H9 (cell line): Measurements from ENCODE around the gene TRIO. TPM values are rescaled to one million over a fixed set of nuclear protein-coding genes. Genes with fewer than 3 reads are reported as not detected.
A peak's percentile ranks its signal among the peaks of the same experiment; 100 is the strongest.

ENCODE experiments used
- DNase-seq: peaks from one replicate; pipeline ENCODE4 v3.0.0-alpha.2; 2017
- H2AFZ ChIP-seq: one replicate; pipeline ENCODE4 v1.6.1; 2013; ENCODE audit warnings: mild to moderate bottlenecking, low read length, control low read depth, moderate library complexity
- H2AK5ac ChIP-seq: 2 replicates; pipeline ENCODE4 v1.6.1; 2013; ENCODE audit warnings: low read length, control low read depth, mixed read lengths; ENCODE audit not compliant: insufficient read length
- H2BK120ac ChIP-seq: one replicate; pipeline ENCODE4 v1.6.1; 2013; ENCODE audit warnings: low read depth, mild to moderate bottlenecking, low read length, control low read depth, inconsistent platforms; ENCODE audit not compliant: poor library complexity, severe bottlenecking
- H2BK12ac ChIP-seq: 2 replicates; pipeline ENCODE4 v1.6.1; 2013; ENCODE audit warnings: low read length, control low read depth, mixed read lengths, low read depth; ENCODE audit not compliant: insufficient read length
- H2BK15ac ChIP-seq: 2 replicates; pipeline ENCODE4 v1.6.1; 2013; ENCODE audit warnings: low read depth, low read length, control low read depth
- H2BK20ac ChIP-seq: one replicate; pipeline ENCODE4 v1.6.1; 2013; ENCODE audit warnings: low read depth, mild to moderate bottlenecking, low read length, control low read depth, inconsistent platforms; ENCODE audit not compliant: poor library complexity, severe bottlenecking
- H2BK5ac ChIP-seq: 2 replicates; pipeline ENCODE4 v1.6.1; 2013; ENCODE audit warnings: low read length, control low read depth, mixed read lengths; ENCODE audit not compliant: insufficient read length
- H3K14ac ChIP-seq: 2 replicates; pipeline ENCODE4 v1.6.1; 2013; ENCODE audit warnings: low read length, control low read depth; ENCODE audit not compliant: insufficient read depth
- H3K18ac ChIP-seq: 2 replicates; pipeline ENCODE4 v1.6.1; 2013; ENCODE audit warnings: low read depth, mild to moderate bottlenecking, mixed read lengths, low read length, control low read depth; ENCODE audit not compliant: insufficient read length
- H3K23ac ChIP-seq: 2 replicates; pipeline ENCODE4 v1.6.1; 2013; ENCODE audit warnings: low read length, control low read depth, mixed read lengths, low read depth; ENCODE audit not compliant: insufficient read length
- H3K23me2 ChIP-seq: 2 replicates; pipeline ENCODE4 v1.6.1; 2013; ENCODE audit warnings: low read depth, mild to moderate bottlenecking, mixed read lengths, low read length, control low read depth; ENCODE audit not compliant: insufficient read length, poor library complexity, severe bottlenecking
- H3K27ac ChIP-seq: 2 replicates; pipeline ENCODE4 v1.5.1; 2013; ENCODE audit warnings: low read length, control low read depth, mixed read lengths, low read depth; ENCODE audit not compliant: insufficient read length
- H3K27me3 ChIP-seq: 2 replicates; pipeline ENCODE4 v1.6.1; 2013; ENCODE audit warnings: low read length, control low read depth, inconsistent platforms; ENCODE audit not compliant: insufficient read depth
- H3K4ac ChIP-seq: 2 replicates; pipeline ENCODE4 v1.6.1; 2013; ENCODE audit warnings: low read depth, mild to moderate bottlenecking, control low read depth, inconsistent platforms, low read length, moderate library complexity
- H3K4me1 ChIP-seq: 2 replicates; pipeline ENCODE4 v1.6.1; 2013; ENCODE audit warnings: low read length, control low read depth, inconsistent platforms; ENCODE audit not compliant: insufficient read depth
- H3K4me2 ChIP-seq: 2 replicates; pipeline ENCODE4 v1.6.1; 2013; ENCODE audit warnings: low read length, control low read depth, mixed read lengths; ENCODE audit not compliant: insufficient read length, insufficient read depth
- H3K56ac ChIP-seq: 2 replicates; pipeline ENCODE4 v1.6.1; 2013; ENCODE audit warnings: low read depth, mild to moderate bottlenecking, mixed read lengths, low read length, control low read depth; ENCODE audit not compliant: insufficient read length
- H3K79me1 ChIP-seq: 2 replicates; pipeline ENCODE4 v1.6.1; 2013; ENCODE audit warnings: low read depth, mild to moderate bottlenecking, moderate library complexity, low read length, control low read depth, inconsistent platforms; ENCODE audit not compliant: insufficient read depth, poor library complexity, severe bottlenecking
- H3K79me2 ChIP-seq: 2 replicates; pipeline ENCODE4 v1.6.1; 2013; ENCODE audit warnings: low read length, control low read depth, inconsistent platforms; ENCODE audit not compliant: insufficient read depth
- H3K9ac ChIP-seq: 2 replicates; pipeline ENCODE4 v1.6.1; 2013; ENCODE audit warnings: low read length, control low read depth, mixed read lengths; ENCODE audit not compliant: insufficient read length; ENCODE audit errors: extremely low read depth
- H3K9me3 ChIP-seq: one replicate; pipeline ENCODE4 v1.6.1; 2013; ENCODE audit warnings: low read depth, low read length, inconsistent platforms; ENCODE audit not compliant: control insufficient read depth
- H3T11ph ChIP-seq: one replicate; pipeline ENCODE4 v1.6.1; 2013; ENCODE audit warnings: mild to moderate bottlenecking, low read length, control low read depth, inconsistent platforms
- H4K20me1 ChIP-seq: one replicate; pipeline ENCODE4 v1.6.1; 2013; ENCODE audit not compliant: control insufficient read depth, insufficient read length, insufficient read depth
- H4K5ac ChIP-seq: 2 replicates; pipeline ENCODE4 v1.6.1; 2013; ENCODE audit warnings: low read depth, mild to moderate bottlenecking, mixed read lengths, low read length, control low read depth; ENCODE audit not compliant: insufficient read length
- H4K8ac ChIP-seq: replicated peaks from 2 replicates; pipeline ENCODE4 v1.6.1; 2013; ENCODE audit warnings: low read length, control low read depth, mixed read lengths, low read depth; ENCODE audit not compliant: insufficient read length
- H4K91ac ChIP-seq: 2 replicates; pipeline ENCODE4 v1.6.1; 2013; ENCODE audit warnings: low read depth, mild to moderate bottlenecking, moderate library complexity, mixed read lengths, low read length, control low read depth; ENCODE audit not compliant: insufficient read length
- H3K27ac Mint-ChIP-seq, 3 experiments: 2 replicates in 2 of 3; 3 replicates in 1 of 3; pipeline ENCODE4 v1.8.0; 2020 to 2021; ENCODE audit warnings: mixed read lengths in 3 of 3, mild to moderate bottlenecking in 1 of 3, moderate library complexity in 1 of 3
- H3K27me3 Mint-ChIP-seq: 2 replicates; pipeline ENCODE4 v1.8.0; 2021; ENCODE audit warnings: low read depth, mild to moderate bottlenecking, moderate library complexity, mixed read lengths
- H3K36me3 Mint-ChIP-seq, 3 experiments: 2 replicates in 2 of 3; 3 replicates in 1 of 3; pipeline ENCODE4 v1.8.0; 2020 to 2021; ENCODE audit warnings: low read depth in 3 of 3, mixed read lengths in 3 of 3; ENCODE audit not compliant: insufficient read depth in 1 of 3
- H3K4me1 Mint-ChIP-seq, 2 experiments: 2 replicates each; pipeline ENCODE4 v1.8.0; 2020; ENCODE audit warnings: mixed read lengths in 2 of 2
- H3K4me3 Mint-ChIP-seq, 2 experiments: 2 replicates in 1 of 2; 3 replicates in 1 of 2; pipeline ENCODE4 v1.8.0; 2020 to 2021; ENCODE audit warnings: mild to moderate bottlenecking in 2 of 2, mixed read lengths in 2 of 2, moderate library complexity in 1 of 2
- H3K9me3 Mint-ChIP-seq, 2 experiments: 2 replicates in 1 of 2; 3 replicates in 1 of 2; pipeline ENCODE4 v1.8.0; 2020; ENCODE audit warnings: mild to moderate bottlenecking in 2 of 2, mixed read lengths in 2 of 2, moderate library complexity in 1 of 2
- CTCF ChIP-seq: fragments of 200-600 bp; sonication (generic); conservative IDR thresholded peaks from 3 replicates; pipeline ENCODE4 v1.8.0; 2021; ENCODE audit warnings: antibody characterized with exemption, mild to moderate bottlenecking
- WGBS: extraction: QIAGEN DNeasy Blood & Tissue Kit; methylation state at CpG from one replicate; pipeline ENCODE4 v1.1.7; 2013; ENCODE audit warnings: missing lambda C conversion rate, low lambda C conversion rate, mixed read lengths; ENCODE audit not compliant: insufficient read length; ENCODE audit errors: extremely low coverage; 5-methylcytosine and 5-hydroxymethylcytosine counted together
- total RNA-seq: library from RNA; stranded (reverse); gene quantifications from 2 replicates; pipeline ENCODE4 v1.2.1, GENCODE V29; 2021

TRIO gene
- total RNA-seq, 1 experiment from 2014 or later, result 87.8 TPM

GRCh38 chr5:14421851-14422250, 278.7 kb downstream of the TRIO start:
- no peak overlapping the region for H3K18ac ChIP-seq
- Mint-ChIP-seq H3K36me3 (peaks cover 23 to 62% (median 56%) of the 10 kb centered on the region in 3 experiments; a peak in 6 of 7 replicates), H3K4me3 (no peak overlapping the region), H3K4me1 (peaks cover 37 to 41% of the 10 kb centered on the region in 2 experiments), H3K27ac (peak overlapping the region in 1 of 3 experiments; percentile 54; a peak in 1 of 7 replicates), H3K9me3 (no peaks in the 10 kb centered on the region), H3K27me3 (no peaks in the 10 kb centered on the region)
- H3K23ac ChIP-seq, result no peak overlapping the region
- no peak overlapping the region for H4K5ac ChIP-seq
- no peak overlapping the region for H3K27ac ChIP-seq
- H3K79me2 ChIP-seq, result 0 out of 2 replicates have a peak, but pooled peaks cover 2% of the 10 kb centered on the region
- no peak overlapping the region for H4K91ac ChIP-seq
- no CpG with 5 or more reads among the region's 8 CpGs for WGBS
- no peaks in the 10 kb centered on the region for H3K79me1 ChIP-seq
- H2AFZ ChIP-seq, result no peak overlapping the region
- no peaks in the 10 kb centered on the region for H3K27me3 ChIP-seq
- no peak overlapping the region for H2BK20ac ChIP-seq
- H2BK12ac ChIP-seq, result no peak overlapping the region
- no peak overlapping the region for H3K4ac ChIP-seq
- H3K4me2 ChIP-seq, result no peak overlapping the region
- no peak overlapping the region for H3K14ac ChIP-seq
- H3K9me3 ChIP-seq, result no peaks in the 10 kb centered on the region
- H4K8ac ChIP-seq, result no peak overlapping the region
- H3K4me1 ChIP-seq, result peaks cover 7% of the 10 kb centered on the region; the same call in 1 of the 2 replicates
- no peak overlapping the region for H3K56ac ChIP-seq
- H2BK5ac ChIP-seq, result no peak overlapping the region
- H3K23me2 ChIP-seq, result no peaks in the 10 kb centered on the region
- no peak overlapping the region for H3K9ac ChIP-seq
- no peak for TF ChIP-seq CTCF
- no peak overlapping the region for H2BK15ac ChIP-seq
- H4K20me1 ChIP-seq, result no peaks in the 10 kb centered on the region
- no peak overlapping the region for H3T11ph ChIP-seq
- no peak for DNase-seq
- no peak overlapping the region for H2BK120ac ChIP-seq
- no peak overlapping the region for H2AK5ac ChIP-seq
